Nephron progenitor cell (in vitro differentiated cells): Measurements from ENCODE around the gene FABP2.
"Not testable (repeated sequence)": the region's sequence is repeated elsewhere in the genome, so short reads cannot be mapped to it uniquely, and the experiment has no call there.

ENCODE experiments used
- DNase-seq: peaks from one replicate; pipeline ENCODE4 v3.0.0; 2021
- H3K27ac Mint-ChIP-seq: 2 replicates; pipeline ENCODE4 v1.8.0; 2021; ENCODE audit warnings: mild to moderate bottlenecking, moderate library complexity, mixed read lengths
- H3K27me3 Mint-ChIP-seq: 2 replicates; pipeline ENCODE4 v1.8.0; 2021; ENCODE audit warnings: mild to moderate bottlenecking, low read depth, mixed read lengths; ENCODE audit not compliant: poor library complexity
- H3K36me3 Mint-ChIP-seq: 2 replicates; pipeline ENCODE4 v1.8.0; 2021; ENCODE audit warnings: low read depth, mixed read lengths
- H3K4me1 Mint-ChIP-seq: 2 replicates; pipeline ENCODE4 v1.8.0; 2021; ENCODE audit warnings: mixed read lengths
- H3K4me3 Mint-ChIP-seq: 2 replicates; pipeline ENCODE4 v1.8.0; 2021; ENCODE audit warnings: mild to moderate bottlenecking, moderate library complexity, mixed read lengths
- H3K9me3 Mint-ChIP-seq: 2 replicates; pipeline ENCODE4 v1.8.0; 2021; ENCODE audit warnings: mild to moderate bottlenecking, moderate library complexity, mixed read lengths
- CTCF ChIP-seq: fragments of 200-600 bp; sonication (generic); IDR thresholded peaks from 2 replicates; pipeline ENCODE4 v1.5.0; 2021; ENCODE audit warnings: antibody characterized with exemption

The FABP2 gene

GRCh38 chr4:119337010-119337409, 15.1 kb upstream of the FABP2 start:
- Mint-ChIP-seq H3K27ac (no peak overlapping the region), H3K27me3 (no peaks in the 10 kb centered on the region), H3K4me1 (no peaks in the 10 kb centered on the region), H3K9me3 (no peaks in the 10 kb centered on the region), H3K36me3 (no peaks in the 10 kb centered on the region), H3K4me3 (no peak overlapping the region)
- no peak for DNase-seq
- TF ChIP-seq CTCF: no peak

- H3K27ac Mint-ChIP-seq, H3K9me3 Mint-ChIP-seq, DNase-seq, H3K27me3 Mint-ChIP-seq, H3K36me3 Mint-ChIP-seq, H3K4me3 Mint-ChIP-seq, H3K4me1 Mint-ChIP-seq: not testable (repeated sequence)
Observed at GRCh38 chr4:119336332-119336979, 14.5 kb upstream of the FABP2 start.

- H3K9me3 Mint-ChIP-seq: no peaks in the 10 kb centered on the region
- no peaks in the 10 kb centered on the region for H3K36me3 Mint-ChIP-seq
- H3K27me3 Mint-ChIP-seq: peaks cover 10% of the 10 kb centered on the region
- H3K4me3 Mint-ChIP-seq: no peak overlapping the region
- TF ChIP-seq CTCF: no peak
- H3K27ac Mint-ChIP-seq: no peak overlapping the region
- DNase-seq: no peak
- no peaks in the 10 kb centered on the region for H3K4me1 Mint-ChIP-seq
Observed at GRCh38 chr4:119329835-119330620, 8.1 kb upstream of the FABP2 start.

- H3K36me3 Mint-ChIP-seq: no peaks in the 10 kb centered on the region
- no peak for TF ChIP-seq CTCF
- no peaks in the 10 kb centered on the region for H3K9me3 Mint-ChIP-seq
- DNase-seq: no peak
- H3K27me3 Mint-ChIP-seq: peaks cover 10% of the 10 kb centered on the region
- H3K27ac Mint-ChIP-seq: no peak overlapping the region
- H3K4me3 Mint-ChIP-seq: no peak overlapping the region
- no peaks in the 10 kb centered on the region for H3K4me1 Mint-ChIP-seq
Observed at GRCh38 chr4:119328695-119329094, 6.8 kb upstream of the FABP2 start.

GRCh38 chr4:119317990-119318389, 3.9 kb downstream of the FABP2 start:
- Mint-ChIP-seq H3K27ac (no peak overlapping the region), H3K27me3 (peaks cover 35% of the 10 kb centered on the region), H3K36me3 (no peaks in the 10 kb centered on the region), H3K4me3 (no peak overlapping the region), H3K4me1 (no peaks in the 10 kb centered on the region), H3K9me3 (no peaks in the 10 kb centered on the region)
- TF ChIP-seq CTCF: no peak
- no peak for DNase-seq

- Mint-ChIP-seq H3K4me3 (no peak overlapping the region), H3K9me3 (no peaks in the 10 kb centered on the region), H3K36me3 (no peaks in the 10 kb centered on the region), H3K4me1 (no peaks in the 10 kb centered on the region), H3K27me3 (peaks cover 34% of the 10 kb centered on the region), H3K27ac (no peak overlapping the region)
- no peak for DNase-seq
- TF ChIP-seq CTCF: no peak
Observed at GRCh38 chr4:119315036-119315435, 6.9 kb downstream of the FABP2 start.
